Upper lobe of left lung (tissue), 4 donors: ENCODE results near the gene TRAF1.

ENCODE experiments used
- EP300 ChIP-seq, 4 donors: sonication (generic); formaldehyde crosslinking; IDR thresholded peaks; one replicate each; pipeline ENCODE4 v1.5.1; 2017; ENCODE audit warnings: antibody characterized with exemption in 4 of 4, control low read depth in 2 of 4
- POLR2A ChIP-seq, 4 donors: fragments of 450-650 bp; IDR thresholded peaks; one replicate each; pipeline ENCODE4 v1.5.1; 2016 to 2017; ENCODE audit warnings: antibody characterized with exemption in 4 of 4, mild to moderate bottlenecking in 2 of 4
- POLR2AphosphoS5 ChIP-seq, 2 donors: sonication (generic); formaldehyde crosslinking; IDR thresholded peaks; one replicate each; pipeline ENCODE4 v1.5.1; 2017; ENCODE audit warnings: antibody characterized with exemption in 2 of 2
- TF ChIP-seq, protein P1 (sequence below), 6 experiments: fragments of 450-650 bp in 4 of 6; fragments of 200-600 bp in 2 of 6; sonication (generic) in 2 of 6; IDR thresholded peaks; one replicate each; pipeline ENCODE4 v1.5.1; 2016 to 2019; ENCODE audit warnings: antibody characterized with exemption in 6 of 6

DNA sequence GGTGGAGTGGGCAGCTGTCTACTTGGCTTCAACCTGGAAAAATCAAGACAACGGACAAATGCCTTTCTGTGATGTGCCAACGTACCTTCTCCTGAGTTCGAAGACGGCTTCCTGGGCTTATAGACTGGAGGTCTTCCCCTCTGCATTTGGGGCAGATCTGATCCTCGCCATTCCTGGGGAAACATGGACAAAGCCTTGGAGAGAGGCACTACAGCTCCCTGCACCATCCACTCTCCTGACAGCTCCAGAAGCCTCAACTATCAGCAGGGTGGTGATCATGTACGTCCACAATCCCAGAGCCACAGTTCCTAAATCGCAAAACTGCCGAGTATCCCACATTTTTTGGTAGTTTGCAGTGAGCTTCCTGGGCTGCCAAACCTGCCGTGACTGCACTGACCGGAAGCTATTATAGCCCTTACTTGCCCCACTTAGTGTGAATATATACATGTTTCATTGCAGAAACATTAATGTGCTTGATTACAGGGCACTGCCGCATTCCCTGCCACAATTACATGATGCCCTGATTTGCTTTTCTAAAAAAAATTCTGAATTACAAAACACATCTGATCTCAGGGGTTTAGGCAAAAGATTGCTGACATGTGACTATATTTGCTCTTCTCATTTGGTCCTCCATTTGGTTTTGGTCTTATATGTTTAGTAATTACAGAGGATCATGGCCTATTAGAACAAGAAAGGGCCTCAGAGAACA lies 2.8 kb downstream of the TRAF1 start:
- no peak for TF ChIP-seq POLR2AphosphoS5 (IDR thresholded peaks at IDR 0.05)
- TF ChIP-seq EP300 (IDR thresholded peaks at IDR 0.05): no peak
- TF ChIP-seq, protein P1, sequence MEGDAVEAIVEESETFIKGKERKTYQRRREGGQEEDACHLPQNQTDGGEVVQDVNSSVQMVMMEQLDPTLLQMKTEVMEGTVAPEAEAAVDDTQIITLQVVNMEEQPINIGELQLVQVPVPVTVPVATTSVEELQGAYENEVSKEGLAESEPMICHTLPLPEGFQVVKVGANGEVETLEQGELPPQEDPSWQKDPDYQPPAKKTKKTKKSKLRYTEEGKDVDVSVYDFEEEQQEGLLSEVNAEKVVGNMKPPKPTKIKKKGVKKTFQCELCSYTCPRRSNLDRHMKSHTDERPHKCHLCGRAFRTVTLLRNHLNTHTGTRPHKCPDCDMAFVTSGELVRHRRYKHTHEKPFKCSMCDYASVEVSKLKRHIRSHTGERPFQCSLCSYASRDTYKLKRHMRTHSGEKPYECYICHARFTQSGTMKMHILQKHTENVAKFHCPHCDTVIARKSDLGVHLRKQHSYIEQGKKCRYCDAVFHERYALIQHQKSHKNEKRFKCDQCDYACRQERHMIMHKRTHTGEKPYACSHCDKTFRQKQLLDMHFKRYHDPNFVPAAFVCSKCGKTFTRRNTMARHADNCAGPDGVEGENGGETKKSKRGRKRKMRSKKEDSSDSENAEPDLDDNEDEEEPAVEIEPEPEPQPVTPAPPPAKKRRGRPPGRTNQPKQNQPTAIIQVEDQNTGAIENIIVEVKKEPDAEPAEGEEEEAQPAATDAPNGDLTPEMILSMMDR (IDR thresholded peaks at IDR 0.05): no peak
- TF ChIP-seq POLR2A (IDR thresholded peaks at IDR 0.05): no peak
